PC-9 (cell line): ENCODE results near the gene MOB3A. TPM values are rescaled to one million over a fixed set of nuclear protein-coding genes. Genes with fewer than 3 reads are reported as not detected.
A peak's percentile ranks its signal among the peaks of the same experiment; 100 is the strongest.

Source experiments
- Bru-seq: library from RNA; stranded (reverse); fragments of 400-500 nt; gene quantifications from one replicate; lab custom pipeline; 2021; lab: Mats Ljungman, UMichigan
- BruChase-seq, 2 experiments: library from RNA; stranded (reverse); fragments of 400-500 nt; gene quantifications; one replicate each; lab custom pipeline; 2021; lab: Mats Ljungman, UMichigan
- BruUV-seq: library from RNA; stranded (reverse); fragments of 400-500 nt; replicated peaks from 2 replicates; lab custom pipeline; 2021; lab: Mats Ljungman, UMichigan
- CTCF ChIA-PET: fragments of 300-600 bp; sonication (Branson Sonifier 250); formaldehyde crosslinking; loops from one replicate; lab custom pipeline; 2022; ENCODE audit warnings: antibody characterized with exemption; lab: Charles Lee
- POLR2A ChIA-PET: fragments of 300-600 bp; sonication (Branson Sonifier 250); formaldehyde crosslinking; loops from one replicate; lab custom pipeline; 2022; ENCODE audit warnings: antibody characterized with exemption; ENCODE audit not compliant: unreplicated experiment; lab: Charles Lee
- DNase-seq, 2 experiments: peaks; one replicate each; pipeline versions ENCODE4 v3.0.0 to v3.0.0-alpha.2; 2015 to 2022; ENCODE audit warnings: mixed read lengths in 1 of 2
- H2AFZ ChIP-seq: fragments of 200-600 bp; sonication (generic); 2 replicates; pipeline ENCODE4 v1.8.1; 2017; ENCODE audit warnings: antibody characterized with exemption
- H3F3A ChIP-seq: fragments of 200-600 bp; sonication (generic); 2 replicates; pipeline ENCODE4 v1.8.1; 2017; ENCODE audit warnings: antibody characterized with exemption, mild to moderate bottlenecking, low read depth; ENCODE audit not compliant: insufficient read depth
- H3K27ac ChIP-seq: fragments of 200-600 bp; sonication (generic); 2 replicates; pipeline ENCODE4 v1.6.1; 2016; ENCODE audit warnings: mixed run types
- H3K27me3 ChIP-seq: fragments of 200-600 bp; sonication (generic); 2 replicates; pipeline ENCODE4 v1.6.1; 2016; ENCODE audit warnings: low read depth, mixed run types; ENCODE audit not compliant: insufficient read depth
- H3K36me3 ChIP-seq: fragments of 200-600 bp; sonication (generic); 2 replicates; pipeline ENCODE4 v1.6.1; 2016; ENCODE audit warnings: low read depth, mixed run types
- H3K4me1 ChIP-seq: fragments of 200-600 bp; sonication (generic); replicated peaks from 2 replicates; pipeline ENCODE4 v1.6.1; 2016; ENCODE audit warnings: mixed run types; ENCODE audit not compliant: insufficient read depth
- H3K4me2 ChIP-seq: fragments of 200-600 bp; sonication (generic); 2 replicates; pipeline ENCODE4 v1.6.1; 2017; ENCODE audit warnings: mixed run types
- H3K4me3 ChIP-seq: fragments of 200-600 bp; sonication (generic); 2 replicates; pipeline ENCODE4 v1.6.1; 2016; ENCODE audit warnings: mixed run types
- H3K79me2 ChIP-seq: fragments of 200-600 bp; sonication (generic); 2 replicates; pipeline ENCODE4 v1.6.1; 2017; ENCODE audit warnings: low read depth, mixed run types
- H3K9me2 ChIP-seq: fragments of 200-600 bp; sonication (generic); 2 replicates; pipeline ENCODE4 v1.8.1; 2017; ENCODE audit warnings: mild to moderate bottlenecking; ENCODE audit not compliant: insufficient read depth
- H3K9me3 ChIP-seq: fragments of 200-600 bp; sonication (generic); 2 replicates; pipeline ENCODE4 v1.8.1; 2016; ENCODE audit warnings: low read depth; ENCODE audit not compliant: insufficient read depth
- H4K20me1 ChIP-seq: fragments of 200-600 bp; sonication (generic); 2 replicates; pipeline ENCODE4 v1.8.1; 2017; ENCODE audit not compliant: insufficient read depth
- CTCF ChIP-seq: fragments of 200-600 bp; sonication (generic); conservative IDR thresholded peaks from 2 replicates; pipeline ENCODE4 v1.6.1; 2017; ENCODE audit warnings: mixed run types, antibody characterized with exemption, mild to moderate bottlenecking, moderate library complexity
- EZH2 ChIP-seq: fragments of 200-600 bp; sonication (generic); IDR thresholded peaks from 2 replicates; pipeline ENCODE4 v1.8.0; 2017; ENCODE audit warnings: antibody characterized with exemption, low read depth
- intact Hi-C: fragments of 100-400 bp; cut with micrococcal nuclease; formaldehyde crosslinking; loops from one replicate; pipeline ENCODE4 v1.10.0; 2022; ENCODE audit not compliant: unreplicated experiment
- long read RNA-seq: library from polyadenylated mRNA; stranded (forward); transcript quantifications from one replicate; pipeline ENCODE4 v2.0.0, GENCODE V29; 2022
- total RNA-seq: library from RNA; stranded (reverse); gene quantifications from 2 replicates; pipeline ENCODE4 v1.2.3, GENCODE V29; 2021

The MOB3A gene
- 22.8 and 28.9 TPM in 2 replicates for total RNA-seq
- Bru-seq, nascent RNA, result percentile 47 among the genes with signal in this experiment
- percentile 54 among the genes with signal in this experiment for BruChase-seq, experiment 1, labeled RNA remaining after a 2-hour chase
- BruChase-seq, experiment 2, labeled RNA remaining after a 6-hour chase, result percentile 71 among the genes with signal in this experiment
- long read RNA-seq, transcript MOB3A-201 (5 exons, 3,391 nt), result major isoform, 21 of 41 reads
- long read RNA-seq, partial matches to known transcripts, result 3 of 41 reads
- long read RNA-seq, other reads (novel, unspliced or antisense), result 14 of 41 reads

- TF ChIP-seq EZH2 (no peak), CTCF (0 out of 2 replicates have a peak, but pooled peaks have one; percentile 50)
- Histone ChIP-seq H3K9me3 (no peaks in the 10 kb centered on the region), H3K4me1 (0 out of 2 replicates have a peak, but pooled peaks cover under 1% of the 10 kb centered on the region), H3K27ac (peak within 1 kb of the TSS; percentile 67), H3K9me2 (no peaks in the 10 kb centered on the region), H3K4me2 (peak within 1 kb of the TSS; percentile 91), H3K36me3 (no peaks in the 10 kb centered on the region), H4K20me1 (no peaks in the 10 kb centered on the region), H3K27me3 (no peaks in the 10 kb centered on the region), H3K4me3 (peak within 1 kb of the TSS; percentile 68), H3F3A (no peaks in the 10 kb centered on the region), H2AFZ (peak within 1 kb of the TSS; percentile 81), H3K79me2 (peaks cover 7% of the 10 kb centered on the region; the same call in 1 of the 2 replicates)
- DNase-seq, result peak in 1 of 2 experiments; percentile 66
- BruUV-seq, result no TSS peak
- CTCF ChIA-PET, result interaction anchor here (0.6 kb wide), 1 partner anchor 211 kb away, joined by 10 read pairs; the partner anchor contains the start of gene ABHD17A
- intact Hi-C loops, result loop anchor here (10.0 kb wide), 1 partner anchor 59 kb away; the partner anchor contains the start of gene AP3D1
- POLR2A ChIA-PET, result no interaction called here
These were observed at the start of gene MOB3A for GRCh38 chr19:2096034-2096479. Gene MOB3A, minus strand, starts transcription at chr19:2096326. Its CDS starts 17,766 bp downstream, at chr19:2078560.

GRCh38 chr19:2145831-2146241 lies 49.7 kb upstream of the MOB3A start:
- POLR2A ChIA-PET, result no interaction called here

GRCh38 chr19:2144190-2144589 lies 48.1 kb upstream of the MOB3A start:
- CTCF ChIA-PET, result no interaction called here
- H2AFZ ChIP-seq, result no peak overlapping the region
- no peaks in the 10 kb centered on the region for H3K9me3 ChIP-seq
- no peak overlapping the region for H3K4me2 ChIP-seq
- H4K20me1 ChIP-seq, result peaks cover 89% of the 10 kb centered on the region
- H3K27ac ChIP-seq, result no peak overlapping the region
- no peaks in the 10 kb centered on the region for H3F3A ChIP-seq
- intact Hi-C loops, result no loop called here
- DNase-seq, result no peak
- H3K27me3 ChIP-seq, result no peaks in the 10 kb centered on the region
- TF ChIP-seq EZH2 (no peak), CTCF (no peak)
- POLR2A ChIA-PET, result no interaction called here
- H3K9me2 ChIP-seq, result no peaks in the 10 kb centered on the region
- H3K4me3 ChIP-seq, result no peak overlapping the region
- BruUV-seq, result no TSS peak
- peaks cover 89% of the 10 kb centered on the region for H3K79me2 ChIP-seq
- no peaks in the 10 kb centered on the region for H3K36me3 ChIP-seq
- no peaks in the 10 kb centered on the region for H3K4me1 ChIP-seq

More at GRCh38 chr19:2145831-2146241, 49.7 kb upstream of the MOB3A start:
- peaks cover 96% of the 10 kb centered on the region for H3K79me2 ChIP-seq
- no peak overlapping the region for H2AFZ ChIP-seq
- H4K20me1 ChIP-seq, result peaks cover 83% of the 10 kb centered on the region
- no peak overlapping the region for H3K4me3 ChIP-seq
- no TSS peak for BruUV-seq
- H3F3A ChIP-seq, result no peaks in the 10 kb centered on the region
- no peaks in the 10 kb centered on the region for H3K27me3 ChIP-seq
- CTCF ChIA-PET, result interaction anchor here (0.7 kb wide), 1 partner anchor 31 kb away, joined by 3 read pairs; no protein-coding TSS in a partner anchor
- no peaks in the 10 kb centered on the region for H3K36me3 ChIP-seq
- no peaks in the 10 kb centered on the region for H3K9me3 ChIP-seq
- no peak overlapping the region for H3K4me2 ChIP-seq
- DNase-seq, result no peak
- intact Hi-C loops, result no loop called here
- TF ChIP-seq CTCF, result no peak
- no peak for TF ChIP-seq EZH2
- peaks cover 9% of the 10 kb centered on the region for H3K4me1 ChIP-seq
- H3K27ac ChIP-seq, result no peak overlapping the region
- no peaks in the 10 kb centered on the region for H3K9me2 ChIP-seq
